HepG2 (cell line): ENCODE data around the gene PRSS8. TPM values are rescaled to one million over a fixed set of nuclear protein-coding genes. Genes with fewer than 3 reads are reported as not detected.

ENCODE experiments used
- ATRX ChIP-seq: sonication (generic); formaldehyde crosslinking; IDR thresholded peaks from 2 replicates; pipeline ENCODE4 v1.4.0; 2020; ENCODE audit warnings: missing genetic modification reagents, borderline replicate concordance
- DZIP1 ChIP-seq: sonication (generic); formaldehyde crosslinking; IDR thresholded peaks from 2 replicates; pipeline ENCODE4 v1.5.0; 2020; ENCODE audit warnings: mild to moderate bottlenecking, missing genetic modification reagents
- GABPB1 ChIP-seq: IDR thresholded peaks from 2 replicates; pipeline ENCODE4 v1.6.1; 2016; ENCODE audit warnings: mild to moderate bottlenecking, missing genetic modification reagents, moderate library complexity, missing compliant biosample characterization
- MLX ChIP-seq: IDR thresholded peaks from 2 replicates; pipeline ENCODE4 v1.6.1; 2016
- NFKBIZ ChIP-seq: IDR thresholded peaks from 2 replicates; pipeline ENCODE4 v1.6.1; 2018; ENCODE audit warnings: missing genetic modification reagents, missing compliant biosample characterization
- PAX8 ChIP-seq: sonication (generic); formaldehyde crosslinking; IDR thresholded peaks from 2 replicates; pipeline ENCODE4 v1.8.0; 2022; ENCODE audit warnings: mild to moderate bottlenecking, missing genetic modification reagents, borderline replicate concordance
- SMARCC2 ChIP-seq: fragments of 450-650 bp; IDR thresholded peaks from 2 replicates; pipeline ENCODE4 v1.6.1; 2017; ENCODE audit warnings: antibody characterized with exemption, mild to moderate bottlenecking
- SNAPC5 ChIP-seq: sonication (generic); formaldehyde crosslinking; IDR thresholded peaks from 2 replicates; pipeline ENCODE4 v1.8.1; 2023; ENCODE audit warnings: mild to moderate bottlenecking, missing genetic modification reagents, borderline replicate concordance
- SP2 ChIP-seq: sonication (generic); formaldehyde crosslinking; IDR thresholded peaks from 2 replicates; pipeline ENCODE4 v1.5.1; 2020; ENCODE audit warnings: mild to moderate bottlenecking, missing genetic modification reagents
- ZBTB46 ChIP-seq: sonication (generic); formaldehyde crosslinking; IDR thresholded peaks from 2 replicates; pipeline ENCODE4 v1.4.0; 2020; ENCODE audit warnings: mild to moderate bottlenecking, missing genetic modification reagents, borderline replicate concordance
- ZFP36L2 ChIP-seq: sonication (generic); formaldehyde crosslinking; IDR thresholded peaks from 2 replicates; pipeline ENCODE4 v1.4.0; 2020; ENCODE audit warnings: missing genetic modification reagents
- ZNF142 ChIP-seq: sonication (generic); formaldehyde crosslinking; IDR thresholded peaks from 2 replicates; pipeline ENCODE4 v1.4.0; 2020; ENCODE audit warnings: missing genetic modification reagents
- ZNF33B ChIP-seq: sonication (generic); formaldehyde crosslinking; IDR thresholded peaks from 2 replicates; pipeline ENCODE4 v1.5.1; 2020; ENCODE audit warnings: mild to moderate bottlenecking, missing genetic modification reagents
- ZNF430 ChIP-seq: sonication (generic); formaldehyde crosslinking; IDR thresholded peaks from 2 replicates; pipeline ENCODE4 v1.9.0; 2021; ENCODE audit warnings: mild to moderate bottlenecking, missing genetic modification reagents
- ZNF572 ChIP-seq: sonication (generic); formaldehyde crosslinking; IDR thresholded peaks from 2 replicates; pipeline ENCODE4 v1.5.1; 2020; ENCODE audit warnings: mild to moderate bottlenecking, missing genetic modification reagents
- ZNF883 ChIP-seq: sonication (generic); formaldehyde crosslinking; IDR thresholded peaks from 2 replicates; pipeline ENCODE4 v1.5.1; 2020; ENCODE audit warnings: mild to moderate bottlenecking, missing genetic modification reagents; ENCODE audit errors: not compliant biosample characterization
- polyA plus RNA-seq, 8 experiments: library from polyadenylated mRNA; depleted of rRNA in 3 of 8; stranded (reverse) in 7 of 8; unstranded in 1 of 8; fragments of >200 nt; fragmentation: Illumina TruSeq in 4 of 8; extraction: Trizol in 4 of 8; gene quantifications; 2 replicates each; pipeline versions ENCODE4 v1.2.1 to v1.2.3, GENCODE V29; 2011 to 2016; ENCODE audit warnings: low read depth in 4 of 8, missing spikeins in 1 of 8, mixed read lengths in 1 of 8; ENCODE audit not compliant: insufficient read depth in 1 of 8
- total RNA-seq, 5 experiments: library from RNA; depleted of rRNA; stranded (reverse); fragments of >200 nt; fragmentation: Illumina TruSeq; extraction: Trizol; gene quantifications; 2 replicates each; pipeline ENCODE4 v1.2.3, GENCODE V29; 2016; ENCODE audit warnings: low read depth in 1 of 5

PRSS8 gene
- total and polyA plus RNA-seq, 2 of the 13 experiments (the other 11 are each of a cell fraction or from before 2014, with no cell fraction given): 2.6 to 7.2 TPM

GRCh38 chr16:31142109-31143010 lies 6.8 kb upstream of the PRSS8 start (continued):
- TF ChIP-seq ZNF572: no peak
- TF ChIP-seq PAX8: 0 out of 2 replicates have a peak, but pooled peaks have one; percentile 72
- TF ChIP-seq ZNF142 (CRISPR knock-in tag): no peak; the same call in 1 of the 2 replicates
- 0 out of 2 replicates have a peak, but pooled peaks have one; percentile 47 for TF ChIP-seq ZNF430 (CRISPR knock-in tag)
- TF ChIP-seq SNAPC5: peak; percentile 76; the same call in 1 of the 2 replicates
- no peak for TF ChIP-seq DZIP1 (CRISPR knock-in tag)
- TF ChIP-seq MLX (CRISPR knock-in tag): no peak; the same call in 1 of the 2 replicates
- no peak for TF ChIP-seq ATRX (CRISPR knock-in tag)
- TF ChIP-seq GABPB1: peak; percentile 82
- 0 out of 2 replicates have a peak, but pooled peaks have one; percentile 80 for TF ChIP-seq ZNF33B
- TF ChIP-seq NFKBIZ (CRISPR knock-in tag): no peak; the same call in 1 of the 2 replicates
- TF ChIP-seq ZBTB46: no peak
- TF ChIP-seq ZFP36L2: no peak
- no peak for TF ChIP-seq SP2 (CRISPR knock-in tag)
- no peak for TF ChIP-seq ZNF883 (CRISPR knock-in tag)
- TF ChIP-seq SMARCC2: no peak
